ENCODE results near the gene CDK12.

DNA sequence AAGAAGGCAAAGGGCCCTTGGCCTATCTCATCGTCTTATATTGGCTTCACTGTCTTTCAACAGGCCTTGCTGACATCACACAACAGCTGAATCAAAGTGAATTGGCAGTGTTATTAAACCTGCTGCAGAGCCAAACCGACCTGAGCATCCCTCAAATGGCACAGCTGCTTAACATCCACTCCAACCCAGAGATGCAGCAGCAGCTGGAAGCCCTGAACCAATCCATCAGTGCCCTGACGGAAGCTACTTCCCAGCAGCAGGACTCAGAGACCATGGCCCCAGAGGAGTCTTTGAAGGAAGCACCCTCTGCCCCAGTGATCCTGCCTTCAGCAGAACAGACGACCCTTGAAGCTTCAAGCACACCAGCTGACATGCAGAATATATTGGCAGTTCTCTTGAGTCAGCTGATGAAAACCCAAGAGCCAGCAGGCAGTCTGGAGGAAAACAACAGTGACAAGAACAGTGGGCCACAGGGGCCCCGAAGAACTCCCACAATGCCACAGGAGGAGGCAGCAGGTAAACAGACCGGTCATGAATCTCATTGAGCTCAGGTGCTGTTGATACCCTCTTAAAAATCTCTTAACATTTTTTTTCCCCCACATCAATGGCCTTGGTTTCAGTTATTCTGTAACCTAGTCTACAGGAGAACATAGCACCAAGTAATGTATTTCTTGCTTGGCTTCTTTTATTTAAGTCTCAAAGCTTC is 64.7 kb downstream of the CDK12 start:
- TF ChIP-seq, protein P1, sequence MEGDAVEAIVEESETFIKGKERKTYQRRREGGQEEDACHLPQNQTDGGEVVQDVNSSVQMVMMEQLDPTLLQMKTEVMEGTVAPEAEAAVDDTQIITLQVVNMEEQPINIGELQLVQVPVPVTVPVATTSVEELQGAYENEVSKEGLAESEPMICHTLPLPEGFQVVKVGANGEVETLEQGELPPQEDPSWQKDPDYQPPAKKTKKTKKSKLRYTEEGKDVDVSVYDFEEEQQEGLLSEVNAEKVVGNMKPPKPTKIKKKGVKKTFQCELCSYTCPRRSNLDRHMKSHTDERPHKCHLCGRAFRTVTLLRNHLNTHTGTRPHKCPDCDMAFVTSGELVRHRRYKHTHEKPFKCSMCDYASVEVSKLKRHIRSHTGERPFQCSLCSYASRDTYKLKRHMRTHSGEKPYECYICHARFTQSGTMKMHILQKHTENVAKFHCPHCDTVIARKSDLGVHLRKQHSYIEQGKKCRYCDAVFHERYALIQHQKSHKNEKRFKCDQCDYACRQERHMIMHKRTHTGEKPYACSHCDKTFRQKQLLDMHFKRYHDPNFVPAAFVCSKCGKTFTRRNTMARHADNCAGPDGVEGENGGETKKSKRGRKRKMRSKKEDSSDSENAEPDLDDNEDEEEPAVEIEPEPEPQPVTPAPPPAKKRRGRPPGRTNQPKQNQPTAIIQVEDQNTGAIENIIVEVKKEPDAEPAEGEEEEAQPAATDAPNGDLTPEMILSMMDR (IDR thresholded peaks at IDR 0.05): no peak
- no peak for TF ChIP-seq POLR2A (IDR thresholded peaks at IDR 0.05)
- no peak for TF ChIP-seq EP300 (IDR thresholded peaks at IDR 0.05)
